Type B pancreatic cell (in vitro differentiated cells): ENCODE measurements around the gene GALE. TPM values are rescaled to one million over a fixed set of nuclear protein-coding genes. Genes with fewer than 3 reads are reported as not detected.
"Not testable (repeated sequence)": the region's sequence is repeated elsewhere in the genome, so short reads cannot be mapped to it uniquely, and the experiment has no call there.

ENCODE experiments used
- DNase-seq: peaks from one replicate; pipeline ENCODE4 v3.0.0; 2021; ENCODE audit warnings: mixed read lengths; ENCODE audit not compliant: unreplicated experiment; ENCODE audit errors: extremely low spot score
- H3K27ac Mint-ChIP-seq: 2 replicates; pipeline ENCODE4 v1.8.0; 2021; ENCODE audit warnings: mild to moderate bottlenecking, mixed read lengths
- H3K27me3 Mint-ChIP-seq: 2 replicates; pipeline ENCODE4 v1.8.0; 2021; ENCODE audit warnings: mixed read lengths
- H3K36me3 Mint-ChIP-seq: 2 replicates; pipeline ENCODE4 v1.8.0; 2021; ENCODE audit warnings: mixed read lengths
- H3K4me1 Mint-ChIP-seq: one replicate; pipeline ENCODE4 v1.8.0; 2021; ENCODE audit warnings: mixed read lengths; ENCODE audit not compliant: unreplicated experiment
- H3K4me3 Mint-ChIP-seq: 2 replicates; pipeline ENCODE4 v1.8.0; 2021; ENCODE audit warnings: mild to moderate bottlenecking, mixed read lengths
- H3K9me3 Mint-ChIP-seq: 2 replicates; pipeline ENCODE4 v1.8.0; 2021; ENCODE audit warnings: mixed read lengths
- CTCF ChIP-seq: fragments of 200-600 bp; sonication (generic); conservative IDR thresholded peaks from 2 replicates; pipeline ENCODE4 v1.5.0; 2021; ENCODE audit warnings: antibody characterized with exemption, mild to moderate bottlenecking
- long read RNA-seq: library from polyadenylated mRNA; unstranded; transcript quantifications from one replicate; pipeline ENCODE4 v2.0.0, GENCODE V29; 2020
- total RNA-seq: library from RNA; stranded (reverse); gene quantifications from 2 replicates; pipeline ENCODE4 v1.2.1, GENCODE V29; 2021; ENCODE audit warnings: low replicate concordance

Gene GALE
- 39.0 and 47.7 TPM in 2 replicates for total RNA-seq
- long read RNA-seq, transcript GALE-201 (12 exons, 1,488 nt) = minor isoform, 7 of 152 reads
- long read RNA-seq, transcript GALE-216 (12 exons, 1,566 nt) = major isoform, 107 of 152 reads
- long read RNA-seq, partial matches to known transcripts = 6 of 152 reads
- long read RNA-seq, other reads (novel, unspliced or antisense) = 30 of 152 reads

- no peaks in the 10 kb centered on the region for H3K9me3 Mint-ChIP-seq
- peaks cover 8% of the 10 kb centered on the region for H3K4me1 Mint-ChIP-seq
- H3K4me3 Mint-ChIP-seq = peak within 1 kb of the TSS; percentile 98
- peak; percentile 93 for DNase-seq
- H3K27ac Mint-ChIP-seq = peak within 1 kb of the TSS; percentile 98
- peaks cover 9% of the 10 kb centered on the region for H3K36me3 Mint-ChIP-seq
- H3K27me3 Mint-ChIP-seq = no peaks in the 10 kb centered on the region
- TF ChIP-seq CTCF = no peak
Measured at GRCh38 chr1:23800400-23801337, at the start of gene GALE. Gene GALE (minus strand): TSS chr1:23800754. CDS start chr1:23799007, 1,747 bp downstream.

- Mint-ChIP-seq H3K27ac (no peak overlapping the region), H3K4me3 (no peak overlapping the region), H3K4me1 (no peaks in the 10 kb centered on the region), H3K9me3 (peaks cover 6% of the 10 kb centered on the region), H3K36me3 (peaks cover 27% of the 10 kb centered on the region), H3K27me3 (no peaks in the 10 kb centered on the region)
- no peak for TF ChIP-seq CTCF
- no peak for DNase-seq
Measured at GRCh38 chr1:23848673-23849616, 48.4 kb upstream of the GALE start.

DNA sequence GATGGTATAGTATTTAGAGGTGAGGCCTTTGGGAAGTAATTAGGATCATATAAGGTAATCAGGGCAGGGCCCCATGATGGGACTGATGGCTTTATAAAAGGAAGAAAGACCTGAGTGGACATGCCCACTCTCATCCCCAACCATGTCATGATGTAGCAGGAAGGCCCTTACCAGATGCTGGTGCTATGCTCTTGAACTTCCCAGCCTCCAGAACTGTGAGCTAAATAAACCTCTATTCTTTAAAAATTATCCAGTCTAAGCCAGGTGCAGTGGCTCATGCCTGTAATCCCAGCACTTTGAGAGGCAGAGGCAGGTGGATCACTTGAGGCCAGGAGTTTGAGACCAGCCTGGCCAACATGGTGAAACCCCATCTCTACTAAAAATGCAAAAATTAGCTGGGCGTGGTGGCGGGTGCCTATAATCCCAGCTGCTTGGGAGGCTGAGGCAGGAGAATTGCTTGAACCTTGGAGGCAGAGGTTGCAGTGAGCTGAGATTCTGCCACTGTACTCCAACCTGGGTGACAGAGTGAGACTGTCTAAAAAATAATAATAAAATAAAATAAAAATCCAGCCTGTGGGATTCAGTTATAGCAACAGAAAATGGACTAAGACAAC is 47.0 kb upstream of the GALE start:
- peaks cover 26% of the 10 kb centered on the region for H3K36me3 Mint-ChIP-seq
- not testable (repeated sequence) for H3K4me1 Mint-ChIP-seq, DNase-seq, H3K27ac Mint-ChIP-seq, H3K27me3 Mint-ChIP-seq, H3K4me3 Mint-ChIP-seq, H3K9me3 Mint-ChIP-seq

DNA sequence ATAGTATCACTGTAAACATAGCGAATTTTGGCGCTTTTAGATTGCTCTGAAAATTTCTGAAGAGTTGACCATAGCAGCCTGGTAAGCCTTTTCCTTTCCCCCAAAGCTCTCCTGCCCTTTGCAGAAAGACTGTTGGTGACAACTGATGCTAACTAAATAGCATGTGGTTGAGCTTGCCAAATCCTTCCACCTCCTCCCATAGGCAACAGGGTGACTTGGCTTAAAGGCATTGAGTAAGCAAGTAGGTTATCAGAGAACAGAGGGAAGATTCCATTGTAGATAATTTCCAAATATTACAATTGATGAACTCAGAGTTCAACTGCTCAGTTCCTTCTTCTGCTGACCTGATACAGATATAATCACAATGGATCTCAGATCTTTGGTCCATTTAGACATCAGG is 44.6 kb upstream of the GALE start:
- Mint-ChIP-seq H3K9me3 (peaks cover 6% of the 10 kb centered on the region), H3K27ac (no peak overlapping the region), H3K27me3 (peaks cover 5% of the 10 kb centered on the region), H3K4me3 (no peak overlapping the region), H3K4me1 (no peaks in the 10 kb centered on the region), H3K36me3 (peaks cover 22% of the 10 kb centered on the region)
- TF ChIP-seq CTCF = no peak
- DNase-seq = no peak

DNA sequence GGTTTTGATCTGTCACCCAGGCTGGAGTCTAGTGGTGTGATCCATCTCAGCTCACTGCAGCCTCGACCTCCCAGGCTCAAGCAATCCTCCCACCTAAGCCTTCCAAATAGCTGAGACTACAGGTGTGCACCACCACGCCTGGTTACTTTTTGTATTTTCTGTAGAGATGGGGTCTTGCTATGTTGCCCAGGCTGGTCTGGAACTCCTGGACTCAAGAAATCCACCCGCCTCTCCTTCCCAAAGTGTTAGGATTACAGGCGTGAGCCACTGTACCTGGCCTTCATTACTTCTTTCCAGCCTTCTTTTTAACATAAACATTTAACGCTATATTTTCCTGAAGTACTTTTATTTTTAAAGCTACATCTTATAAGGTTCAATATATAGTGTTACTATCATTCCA is 43.1 kb upstream of the GALE start:
- H3K4me3 Mint-ChIP-seq = no peak overlapping the region

More for the DNA sequence above, 43.1 kb upstream of the GALE start:
- H3K4me1 Mint-ChIP-seq = peaks cover 1% of the 10 kb centered on the region
- H3K27me3 Mint-ChIP-seq = peaks cover 6% of the 10 kb centered on the region
- TF ChIP-seq CTCF = no peak
- peaks cover 6% of the 10 kb centered on the region for H3K9me3 Mint-ChIP-seq
- H3K36me3 Mint-ChIP-seq = peaks cover 21% of the 10 kb centered on the region
- DNase-seq = no peak
- H3K27ac Mint-ChIP-seq = no peak overlapping the region
